ENCODE measurements around the gene ZNF511. TPM values are rescaled to one million over a fixed set of nuclear protein-coding genes. Genes with fewer than 3 reads are reported as not detected.

The ZNF511 gene
- total RNA-seq, 2 experiments from 2014 or later, result 68.8 to 95.0 TPM

GRCh38 chr10:133328358-133329343, 19.9 kb downstream of the ZNF511 start:
- no TSS peak for BruUV-seq (replicated peaks)
- no peak overlapping the region for H3K4me2 ChIP-seq (ENCODE audit: low read length)
- CTCF ChIA-PET (ENCODE audit: unreplicated experiment), result interaction anchor here (0.6 to 1.2 kb wide), 4 partner anchors 21 to 64 kb away, joined by 3 to 4 read pairs (median 3); no protein-coding TSS in a partner anchor

DNA sequence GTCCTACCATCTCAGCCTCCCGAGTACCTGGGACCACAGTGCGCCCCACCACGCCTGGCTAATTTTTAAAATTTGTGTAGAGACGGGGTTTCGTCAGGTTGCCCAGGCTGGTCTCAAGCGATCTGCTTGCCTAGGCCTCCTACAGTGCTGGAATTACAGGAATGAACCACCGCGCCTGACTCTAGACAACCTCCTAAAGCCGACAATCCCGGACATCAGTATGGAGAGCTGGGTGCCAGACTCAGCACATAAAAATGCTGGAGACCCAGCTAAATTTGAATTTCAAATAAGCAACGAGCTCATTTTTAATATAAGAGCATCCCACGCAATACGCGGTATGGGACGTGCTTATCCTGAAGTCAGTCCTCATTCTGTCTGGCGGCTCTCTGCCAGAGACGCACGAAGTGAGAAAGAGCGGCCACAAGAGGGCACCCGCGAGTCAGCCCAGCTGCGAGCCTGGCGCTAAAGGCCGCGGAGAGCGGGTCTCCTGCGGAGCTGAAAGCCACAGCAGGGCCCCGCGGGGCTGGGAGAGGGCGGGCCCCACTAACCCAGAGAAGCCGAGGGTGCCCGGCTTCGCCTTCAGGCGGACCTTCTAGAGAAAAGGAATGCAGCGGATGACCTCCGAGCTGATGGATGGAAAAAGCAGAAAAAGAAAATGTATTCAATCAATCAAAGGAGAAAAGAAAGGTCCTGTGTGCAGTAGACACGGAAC, 20.9 kb downstream of the ZNF511 start:
- no peak overlapping the region for H3K4me3 ChIP-seq (ENCODE audit: low read depth, low read length, poor library complexity, severe bottlenecking)
- intact Hi-C loops (cut with micrococcal nuclease; ENCODE audit: unreplicated experiment), result loop anchor here (2.0 kb wide), 2 partner anchors 59 to 167 kb away; no protein-coding TSS in a partner anchor
- H3K79me2 ChIP-seq (ENCODE audit: insufficient read depth, low read depth, low read length), result no peaks in the 10 kb centered on the region
- peak overlapping the region; percentile 18; the same call in 1 of the 2 replicates for H3K4me2 ChIP-seq (ENCODE audit: low read length)
- no peaks in the 10 kb centered on the region for H3K9me3 ChIP-seq (ENCODE audit: low read length)
- BruUV-seq (replicated peaks), result no TSS peak
- DNase-seq (ENCODE audit: low spot score), result peak; percentile 88
- H3K27ac ChIP-seq (ENCODE audit: low read depth, low read length, poor library complexity, severe bottlenecking), result no peak overlapping the region
- ChIA-PET CTCF (ENCODE audit: unreplicated experiment) (interaction anchor here (0.6 to 1.2 kb wide), 4 partner anchors 22 to 63 kb away, joined by 3 to 4 read pairs (median 3); no protein-coding TSS in a partner anchor), POLR2A (interaction anchor here (1.5 kb wide), 1 partner anchor 61 kb away, joined by 7 read pairs; no protein-coding TSS in a partner anchor)
- H4K20me1 ChIP-seq (ENCODE audit: insufficient read depth, low read length), result no peaks in the 10 kb centered on the region
- peaks cover 8% of the 10 kb centered on the region for H3K4me1 ChIP-seq (ENCODE audit: insufficient read depth, low read length, poor library complexity, severe bottlenecking)
- H3K9me2 ChIP-seq (ENCODE audit: insufficient read depth, low read length), result no peaks in the 10 kb centered on the region
- TF ChIP-seq EZH2phosphoT487 (IDR thresholded peaks at IDR 0.05; ENCODE audit: borderline replicate concordance, low read depth, low read length), result no peak
- TF ChIP-seq, protein P1, sequence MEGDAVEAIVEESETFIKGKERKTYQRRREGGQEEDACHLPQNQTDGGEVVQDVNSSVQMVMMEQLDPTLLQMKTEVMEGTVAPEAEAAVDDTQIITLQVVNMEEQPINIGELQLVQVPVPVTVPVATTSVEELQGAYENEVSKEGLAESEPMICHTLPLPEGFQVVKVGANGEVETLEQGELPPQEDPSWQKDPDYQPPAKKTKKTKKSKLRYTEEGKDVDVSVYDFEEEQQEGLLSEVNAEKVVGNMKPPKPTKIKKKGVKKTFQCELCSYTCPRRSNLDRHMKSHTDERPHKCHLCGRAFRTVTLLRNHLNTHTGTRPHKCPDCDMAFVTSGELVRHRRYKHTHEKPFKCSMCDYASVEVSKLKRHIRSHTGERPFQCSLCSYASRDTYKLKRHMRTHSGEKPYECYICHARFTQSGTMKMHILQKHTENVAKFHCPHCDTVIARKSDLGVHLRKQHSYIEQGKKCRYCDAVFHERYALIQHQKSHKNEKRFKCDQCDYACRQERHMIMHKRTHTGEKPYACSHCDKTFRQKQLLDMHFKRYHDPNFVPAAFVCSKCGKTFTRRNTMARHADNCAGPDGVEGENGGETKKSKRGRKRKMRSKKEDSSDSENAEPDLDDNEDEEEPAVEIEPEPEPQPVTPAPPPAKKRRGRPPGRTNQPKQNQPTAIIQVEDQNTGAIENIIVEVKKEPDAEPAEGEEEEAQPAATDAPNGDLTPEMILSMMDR (conservative IDR thresholded peaks at IDR 0.05; ENCODE audit: low read length), result peak; percentile 95
- no peaks in the 10 kb centered on the region for H3K36me3 ChIP-seq (ENCODE audit: insufficient read depth, low read length)
- no peak overlapping the region for H2AFZ ChIP-seq (ENCODE audit: low read length)

More at GRCh38 chr10:133328358-133329343, 19.9 kb downstream of the ZNF511 start:
- H3K27ac ChIP-seq (ENCODE audit: low read depth, low read length, poor library complexity, severe bottlenecking), result no peak overlapping the region
- H3K9me2 ChIP-seq (ENCODE audit: insufficient read depth, low read length), result no peaks in the 10 kb centered on the region
- H3K36me3 ChIP-seq (ENCODE audit: insufficient read depth, low read length), result no peaks in the 10 kb centered on the region
- no peak overlapping the region for H2AFZ ChIP-seq (ENCODE audit: low read length)
- no peak for TF ChIP-seq EZH2phosphoT487 (IDR thresholded peaks at IDR 0.05; ENCODE audit: borderline replicate concordance, low read depth, low read length)
- TF ChIP-seq, protein P1 (conservative IDR thresholded peaks at IDR 0.05; ENCODE audit: low read length), result no peak
- H3K4me3 ChIP-seq (ENCODE audit: low read depth, low read length, poor library complexity, severe bottlenecking), result no peak overlapping the region
- peaks cover 9% of the 10 kb centered on the region for H3K4me1 ChIP-seq (ENCODE audit: insufficient read depth, low read length, poor library complexity, severe bottlenecking)
- intact Hi-C loops (cut with micrococcal nuclease; ENCODE audit: unreplicated experiment), result loop anchor here (2.0 kb wide), 2 partner anchors 60 to 168 kb away; no protein-coding TSS in a partner anchor
- no peaks in the 10 kb centered on the region for H3K79me2 ChIP-seq (ENCODE audit: insufficient read depth, low read depth, low read length)
- DNase-seq (ENCODE audit: low spot score), result no peak
- H3K9me3 ChIP-seq (ENCODE audit: low read length), result no peaks in the 10 kb centered on the region
- H4K20me1 ChIP-seq (ENCODE audit: insufficient read depth, low read length), result no peaks in the 10 kb centered on the region
- POLR2A ChIA-PET, result interaction anchor here (1.5 kb wide), 1 partner anchor 62 kb away, joined by 7 read pairs; no protein-coding TSS in a partner anchor

Measured in OCI-LY7 (cell line).